ENCODE results near the gene TLX2. TPM values are rescaled to one million over a fixed set of nuclear protein-coding genes. Genes with fewer than 3 reads are reported as not detected.
A peak's percentile ranks its signal among the peaks of the same experiment; 100 is the strongest.

The TLX2 gene
- total and polyA plus RNA-seq, 4 donors = not detected

- Histone ChIP-seq H3K4me3 (ENCODE audit: low read depth in 1 of 3, low read length in 3 of 3) (peak overlapping the region; percentile 65 to 97 (median 87)), H3K4me1 (ENCODE audit: control insufficient read depth in 4 of 4, insufficient read depth in 4 of 4, low read length in 3 of 4) (peaks cover 10 to 30% (median 23%) of the 10 kb centered on the region in 4 donors), H3K27me3 (ENCODE audit: control insufficient read depth in 4 of 4, insufficient read depth in 4 of 4, low read length in 3 of 4) (no peaks in the 10 kb centered on the region), H3K9me3 (ENCODE audit: control insufficient read depth in 4 of 4, low read length in 3 of 4) (no peaks in the 10 kb centered on the region), H3K9ac (ENCODE audit: low read depth in 1 of 2, low read length in 2 of 2) (peak overlapping the region; percentile 82 to 91), H3K36me3 (ENCODE audit: control insufficient read depth in 4 of 4, insufficient read depth in 3 of 4, low read depth in 1 of 4, low read length in 3 of 4) (peaks cover 2 to 13% (median 12%) of the 10 kb centered on the region in 4 donors), H3K27ac (ENCODE audit: low read depth in 1 of 2, low read length in 2 of 2) (peak overlapping the region; percentile 88 to 96)
- 5% methylated on average over 7 of the region's 7 CpGs for WGBS
- DNase-seq (ENCODE audit: low spot score) = no peak
- TF ChIP-seq HNF4G (IDR thresholded peaks at IDR 0.05) (no peak), NR2F2 (IDR thresholded peaks at IDR 0.05) (no peak), TAF1 (conservative IDR thresholded peaks at IDR 0.05) (no peak), ZBTB33 (IDR thresholded peaks at IDR 0.05) (no peak), EGR1 (IDR thresholded peaks at IDR 0.05; ENCODE audit: low read depth in 2 of 2) (no peak), RAD21 (IDR thresholded peaks at IDR 0.05) (no peak)
- TF ChIP-seq, protein P1, sequence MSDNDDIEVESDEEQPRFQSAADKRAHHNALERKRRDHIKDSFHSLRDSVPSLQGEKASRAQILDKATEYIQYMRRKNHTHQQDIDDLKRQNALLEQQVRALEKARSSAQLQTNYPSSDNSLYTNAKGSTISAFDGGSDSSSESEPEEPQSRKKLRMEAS (IDR thresholded peaks at IDR 0.05) = no peak
- TF ChIP-seq, protein P2, sequence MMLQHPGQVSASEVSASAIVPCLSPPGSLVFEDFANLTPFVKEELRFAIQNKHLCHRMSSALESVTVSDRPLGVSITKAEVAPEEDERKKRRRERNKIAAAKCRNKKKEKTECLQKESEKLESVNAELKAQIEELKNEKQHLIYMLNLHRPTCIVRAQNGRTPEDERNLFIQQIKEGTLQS (IDR thresholded peaks at IDR 0.05) = no peak
- TF ChIP-seq, protein P3, sequence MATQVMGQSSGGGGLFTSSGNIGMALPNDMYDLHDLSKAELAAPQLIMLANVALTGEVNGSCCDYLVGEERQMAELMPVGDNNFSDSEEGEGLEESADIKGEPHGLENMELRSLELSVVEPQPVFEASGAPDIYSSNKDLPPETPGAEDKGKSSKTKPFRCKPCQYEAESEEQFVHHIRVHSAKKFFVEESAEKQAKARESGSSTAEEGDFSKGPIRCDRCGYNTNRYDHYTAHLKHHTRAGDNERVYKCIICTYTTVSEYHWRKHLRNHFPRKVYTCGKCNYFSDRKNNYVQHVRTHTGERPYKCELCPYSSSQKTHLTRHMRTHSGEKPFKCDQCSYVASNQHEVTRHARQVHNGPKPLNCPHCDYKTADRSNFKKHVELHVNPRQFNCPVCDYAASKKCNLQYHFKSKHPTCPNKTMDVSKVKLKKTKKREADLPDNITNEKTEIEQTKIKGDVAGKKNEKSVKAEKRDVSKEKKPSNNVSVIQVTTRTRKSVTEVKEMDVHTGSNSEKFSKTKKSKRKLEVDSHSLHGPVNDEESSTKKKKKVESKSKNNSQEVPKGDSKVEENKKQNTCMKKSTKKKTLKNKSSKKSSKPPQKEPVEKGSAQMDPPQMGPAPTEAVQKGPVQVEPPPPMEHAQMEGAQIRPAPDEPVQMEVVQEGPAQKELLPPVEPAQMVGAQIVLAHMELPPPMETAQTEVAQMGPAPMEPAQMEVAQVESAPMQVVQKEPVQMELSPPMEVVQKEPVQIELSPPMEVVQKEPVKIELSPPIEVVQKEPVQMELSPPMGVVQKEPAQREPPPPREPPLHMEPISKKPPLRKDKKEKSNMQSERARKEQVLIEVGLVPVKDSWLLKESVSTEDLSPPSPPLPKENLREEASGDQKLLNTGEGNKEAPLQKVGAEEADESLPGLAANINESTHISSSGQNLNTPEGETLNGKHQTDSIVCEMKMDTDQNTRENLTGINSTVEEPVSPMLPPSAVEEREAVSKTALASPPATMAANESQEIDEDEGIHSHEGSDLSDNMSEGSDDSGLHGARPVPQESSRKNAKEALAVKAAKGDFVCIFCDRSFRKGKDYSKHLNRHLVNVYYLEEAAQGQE (IDR thresholded peaks at IDR 0.05) = no peak
Measured at GRCh38 chr2:74472945-74473258, 41.3 kb upstream of the TLX2 start.

DNA sequence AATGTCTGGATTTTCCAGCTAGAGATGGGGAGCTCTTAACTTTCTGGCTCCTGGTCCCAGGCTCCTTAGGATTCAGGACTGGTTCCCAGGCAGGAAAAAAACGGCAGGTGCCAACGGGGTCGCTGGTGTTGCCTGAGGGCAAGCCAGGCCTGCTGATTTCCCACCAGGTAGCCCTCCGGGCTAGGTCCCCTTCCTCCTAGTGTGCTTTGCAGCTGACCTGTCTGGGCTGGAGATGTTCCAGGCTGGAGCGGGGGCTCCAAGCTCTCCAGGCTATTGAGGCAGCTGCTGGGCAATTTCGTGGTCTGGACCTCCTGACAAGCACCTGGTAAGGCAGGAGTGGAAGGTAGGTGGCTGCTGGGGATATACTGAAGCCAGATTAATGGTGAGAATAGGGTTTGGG lies 39.8 kb upstream of the TLX2 start:
- DNase-seq (ENCODE audit: low spot score) = no peak
- WGBS = 95% methylated on average over 6 of the region's 6 CpGs

More for the DNA sequence above, 39.8 kb upstream of the TLX2 start:
- no peak overlapping the region for H3K9ac ChIP-seq (ENCODE audit: low read depth in 1 of 2, low read length in 2 of 2)
- H3K27ac ChIP-seq (ENCODE audit: low read depth in 1 of 2, low read length in 2 of 2) = no peak overlapping the region
- no peak overlapping the region for H3K4me3 ChIP-seq (ENCODE audit: low read depth in 1 of 3, low read length in 3 of 3)
- peaks cover 10 to 30% (median 23%) of the 10 kb centered on the region in 4 donors for H3K4me1 ChIP-seq (ENCODE audit: control insufficient read depth in 4 of 4, insufficient read depth in 4 of 4, low read length in 3 of 4)
- peaks cover 2 to 13% (median 12%) of the 10 kb centered on the region in 4 donors for H3K36me3 ChIP-seq (ENCODE audit: control insufficient read depth in 4 of 4, insufficient read depth in 3 of 4, low read depth in 1 of 4, low read length in 3 of 4)
- H3K27me3 ChIP-seq (ENCODE audit: control insufficient read depth in 4 of 4, insufficient read depth in 4 of 4, low read length in 3 of 4) = no peaks in the 10 kb centered on the region
- H3K9me3 ChIP-seq (ENCODE audit: control insufficient read depth in 4 of 4, low read length in 3 of 4) = no peaks in the 10 kb centered on the region
- TF ChIP-seq, protein P3 (IDR thresholded peaks at IDR 0.05) = no peak
- TF ChIP-seq FOXA2 (IDR thresholded peaks at IDR 0.05) (no peak), TAF1 (conservative IDR thresholded peaks at IDR 0.05) (no peak), HNF4G (IDR thresholded peaks at IDR 0.05) (no peak), EGR1 (IDR thresholded peaks at IDR 0.05; ENCODE audit: low read depth in 2 of 2) (no peak), FOXA1 (IDR thresholded peaks at IDR 0.05) (no peak), RAD21 (IDR thresholded peaks at IDR 0.05) (no peak), JUND (IDR thresholded peaks at IDR 0.05) (no peak), HNF4A (conservative IDR thresholded peaks at IDR 0.05) (no peak), YY1 (IDR thresholded peaks at IDR 0.05) (no peak)
- TF ChIP-seq, protein P4, sequence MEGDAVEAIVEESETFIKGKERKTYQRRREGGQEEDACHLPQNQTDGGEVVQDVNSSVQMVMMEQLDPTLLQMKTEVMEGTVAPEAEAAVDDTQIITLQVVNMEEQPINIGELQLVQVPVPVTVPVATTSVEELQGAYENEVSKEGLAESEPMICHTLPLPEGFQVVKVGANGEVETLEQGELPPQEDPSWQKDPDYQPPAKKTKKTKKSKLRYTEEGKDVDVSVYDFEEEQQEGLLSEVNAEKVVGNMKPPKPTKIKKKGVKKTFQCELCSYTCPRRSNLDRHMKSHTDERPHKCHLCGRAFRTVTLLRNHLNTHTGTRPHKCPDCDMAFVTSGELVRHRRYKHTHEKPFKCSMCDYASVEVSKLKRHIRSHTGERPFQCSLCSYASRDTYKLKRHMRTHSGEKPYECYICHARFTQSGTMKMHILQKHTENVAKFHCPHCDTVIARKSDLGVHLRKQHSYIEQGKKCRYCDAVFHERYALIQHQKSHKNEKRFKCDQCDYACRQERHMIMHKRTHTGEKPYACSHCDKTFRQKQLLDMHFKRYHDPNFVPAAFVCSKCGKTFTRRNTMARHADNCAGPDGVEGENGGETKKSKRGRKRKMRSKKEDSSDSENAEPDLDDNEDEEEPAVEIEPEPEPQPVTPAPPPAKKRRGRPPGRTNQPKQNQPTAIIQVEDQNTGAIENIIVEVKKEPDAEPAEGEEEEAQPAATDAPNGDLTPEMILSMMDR (IDR thresholded peaks at IDR 0.05; ENCODE audit: low read depth, low read length, missing input control) = no peak
- TF ChIP-seq, protein P1 (IDR thresholded peaks at IDR 0.05) = no peak

All from liver (tissue), 9 donors.